GM21423 (cell line): ENCODE measurements around the gene ATXN7.

Experiments used
- ATAC-seq: cut with Tn5 transposase; IDR thresholded peaks from one replicate; pipeline ENCODE4 v1.9.1; 2021; ENCODE audit warnings: mild to moderate bottlenecking, moderate library complexity; ENCODE audit not compliant: unreplicated experiment

ATXN7 gene

GRCh38 chr3:63900459-63900858, 36.8 kb downstream of the ATXN7 start:
- no peak for ATAC-seq

GRCh38 chr3:63905731-63906620, 42.3 kb downstream of the ATXN7 start:
- ATAC-seq: no peak

GRCh38 chr3:63908081-63908736, 44.5 kb downstream of the ATXN7 start:
- ATAC-seq: no peak

GRCh38 chr3:63908776-63909175, 45.1 kb downstream of the ATXN7 start:
- ATAC-seq: no peak

GRCh38 chr3:63909431-63909830, 45.8 kb downstream of the ATXN7 start:
- ATAC-seq: no peak

- ATAC-seq: no peak
Observed at GRCh38 chr3:63910001-63910400, 46.3 kb downstream of the ATXN7 start.

GRCh38 chr3:63910891-63911290, 47.2 kb downstream of the ATXN7 start:
- ATAC-seq: no peak

GRCh38 chr3:63911509-63911872, 47.8 kb downstream of the ATXN7 start:
- ATAC-seq: peak; percentile 19

- ATAC-seq: peak; percentile 80
Observed at GRCh38 chr3:63911873-63912767, 48.5 kb downstream of the ATXN7 start, which contains the start of gene SCAANT1. Gene SCAANT1, minus strand, starts transcription at chr3:63912383.

- peak; percentile 20 for ATAC-seq
Observed at GRCh38 chr3:63912768-63913588, 49.3 kb downstream of the ATXN7 start.

- ATAC-seq: no peak
Observed at GRCh38 chr3:63914312-63914711, 50.6 kb downstream of the ATXN7 start.

GRCh38 chr3:63918321-63918720, 54.7 kb downstream of the ATXN7 start:
- no peak for ATAC-seq

GRCh38 chr3:63920001-63920400, 56.3 kb downstream of the ATXN7 start:
- no peak for ATAC-seq

- peak; percentile 86 for ATAC-seq
Observed at GRCh38 chr3:63921741-63922482, 58.2 kb downstream of the ATXN7 start.

- ATAC-seq: no peak
Observed at GRCh38 chr3:63922491-63923199, 59.0 kb downstream of the ATXN7 start.

GRCh38 chr3:63926309-63926708, 62.6 kb downstream of the ATXN7 start:
- no peak for ATAC-seq

- ATAC-seq: peak; percentile 75
Observed at GRCh38 chr3:63927422-63928280, 64.0 kb downstream of the ATXN7 start.

GRCh38 chr3:63931290-63931689, 67.6 kb downstream of the ATXN7 start:
- no peak for ATAC-seq
